ENCODE data around the gene ALK. TPM values are rescaled to one million over a fixed set of nuclear protein-coding genes. Genes with fewer than 3 reads are reported as not detected.

ALK gene
- total and polyA plus RNA-seq, 10 of the 15 experiments (the other 5 are each of a cell fraction or from before 2014, with no cell fraction given): 0.11 TPM; not detected in 9

DNA sequence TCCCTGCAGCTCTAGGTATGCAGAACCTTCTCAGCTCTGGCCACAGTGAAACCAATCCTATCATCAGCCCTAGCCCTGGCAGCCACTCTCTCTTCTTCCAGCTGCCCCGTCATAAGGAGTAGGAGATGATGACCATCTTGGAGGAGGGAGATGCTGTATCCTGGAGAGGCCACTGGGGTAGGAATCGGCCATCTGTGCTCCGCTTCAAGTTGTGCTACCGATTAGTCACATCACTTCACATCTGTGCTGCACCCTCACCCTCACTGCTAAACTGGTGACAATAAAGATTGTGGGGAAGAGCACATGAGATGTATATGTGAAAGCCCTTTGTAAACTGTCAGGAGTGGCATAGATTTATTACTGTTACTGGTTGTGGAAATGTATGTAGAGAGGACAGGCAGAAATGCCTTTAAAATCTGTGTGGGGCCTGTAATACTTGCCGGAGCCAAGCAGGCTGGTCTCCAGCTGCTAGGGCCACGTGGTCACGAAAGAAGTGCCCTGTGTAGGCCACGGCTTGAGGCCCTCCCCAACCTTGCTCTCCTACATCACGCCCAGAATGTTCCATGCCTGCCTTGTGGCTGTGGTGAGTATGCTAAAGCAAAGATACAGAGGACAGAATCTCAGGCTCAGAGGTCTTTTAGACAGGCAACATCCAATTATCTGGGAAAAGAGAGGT, 569.3 kb downstream of the ALK start:
- POLR2A ChIA-PET: no interaction called here
- CTCF ChIA-PET: interaction anchor here (1.3 kb wide), 1 partner anchor 26 kb away, joined by 3 read pairs; no protein-coding TSS in a partner anchor
- H3K36me3 ChIP-seq (ENCODE audit: control insufficient read depth in 2 of 2, insufficient read depth in 2 of 2, low read length in 1 of 2): no peaks in the 10 kb centered on the region
- DNase-seq (ENCODE audit: low read depth, low spot score): no peak
- in situ Hi-C loops (cut with MboI): no loop called here
- H3K9me3 ChIP-seq (replicated peaks; ENCODE audit: control insufficient read depth, insufficient read depth, low read length): no peaks in the 10 kb centered on the region
- RAD21 ChIA-PET (ENCODE audit: unreplicated experiment): no interaction called here
- H3K79me2 ChIP-seq (ENCODE audit: control insufficient read depth, insufficient read depth, low read length): no peaks in the 10 kb centered on the region
- WGBS (ENCODE audit: insufficient coverage, insufficient replicate concordance, low lambda C conversion rate, missing lambda C conversion rate): 24% methylated on average over 9 of the region's 9 CpGs
- no peak overlapping the region for H3K27ac ChIP-seq (ENCODE audit: control insufficient read depth, insufficient read depth)
- no peaks in the 10 kb centered on the region; a peak in 1 of 4 replicates for H3K27me3 ChIP-seq (replicated peaks in 1 of 2; ENCODE audit: control insufficient read depth in 2 of 2, insufficient read depth in 2 of 2, low read length in 1 of 2)
- SMC1A ChIA-PET (ENCODE audit: uncharacterized antibody, unreplicated experiment): no interaction called here
- no TSS peak for BruUV-seq (replicated peaks)
- H3K4me3 ChIP-seq: no peak overlapping the region
- FAIRE-seq: no peak
- H3K9ac ChIP-seq (ENCODE audit: control insufficient read depth, insufficient read depth, low read length): no peak overlapping the region
- intact Hi-C loops (cut with micrococcal nuclease; ENCODE audit: unreplicated experiment): no loop called here
- H3K4me2 ChIP-seq (ENCODE audit: control insufficient read depth, insufficient read depth): no peak overlapping the region
- no peak overlapping the region for H2AFZ ChIP-seq (ENCODE audit: control insufficient read depth, low read depth, low read length)
- H3K4me1 ChIP-seq (ENCODE audit: control insufficient read depth, insufficient read depth, low read length): no peaks in the 10 kb centered on the region
- no peak for ATAC-seq
- no peaks in the 10 kb centered on the region for H4K20me1 ChIP-seq (ENCODE audit: control insufficient read depth, insufficient read depth)
- TF ChIP-seq, protein P1, sequence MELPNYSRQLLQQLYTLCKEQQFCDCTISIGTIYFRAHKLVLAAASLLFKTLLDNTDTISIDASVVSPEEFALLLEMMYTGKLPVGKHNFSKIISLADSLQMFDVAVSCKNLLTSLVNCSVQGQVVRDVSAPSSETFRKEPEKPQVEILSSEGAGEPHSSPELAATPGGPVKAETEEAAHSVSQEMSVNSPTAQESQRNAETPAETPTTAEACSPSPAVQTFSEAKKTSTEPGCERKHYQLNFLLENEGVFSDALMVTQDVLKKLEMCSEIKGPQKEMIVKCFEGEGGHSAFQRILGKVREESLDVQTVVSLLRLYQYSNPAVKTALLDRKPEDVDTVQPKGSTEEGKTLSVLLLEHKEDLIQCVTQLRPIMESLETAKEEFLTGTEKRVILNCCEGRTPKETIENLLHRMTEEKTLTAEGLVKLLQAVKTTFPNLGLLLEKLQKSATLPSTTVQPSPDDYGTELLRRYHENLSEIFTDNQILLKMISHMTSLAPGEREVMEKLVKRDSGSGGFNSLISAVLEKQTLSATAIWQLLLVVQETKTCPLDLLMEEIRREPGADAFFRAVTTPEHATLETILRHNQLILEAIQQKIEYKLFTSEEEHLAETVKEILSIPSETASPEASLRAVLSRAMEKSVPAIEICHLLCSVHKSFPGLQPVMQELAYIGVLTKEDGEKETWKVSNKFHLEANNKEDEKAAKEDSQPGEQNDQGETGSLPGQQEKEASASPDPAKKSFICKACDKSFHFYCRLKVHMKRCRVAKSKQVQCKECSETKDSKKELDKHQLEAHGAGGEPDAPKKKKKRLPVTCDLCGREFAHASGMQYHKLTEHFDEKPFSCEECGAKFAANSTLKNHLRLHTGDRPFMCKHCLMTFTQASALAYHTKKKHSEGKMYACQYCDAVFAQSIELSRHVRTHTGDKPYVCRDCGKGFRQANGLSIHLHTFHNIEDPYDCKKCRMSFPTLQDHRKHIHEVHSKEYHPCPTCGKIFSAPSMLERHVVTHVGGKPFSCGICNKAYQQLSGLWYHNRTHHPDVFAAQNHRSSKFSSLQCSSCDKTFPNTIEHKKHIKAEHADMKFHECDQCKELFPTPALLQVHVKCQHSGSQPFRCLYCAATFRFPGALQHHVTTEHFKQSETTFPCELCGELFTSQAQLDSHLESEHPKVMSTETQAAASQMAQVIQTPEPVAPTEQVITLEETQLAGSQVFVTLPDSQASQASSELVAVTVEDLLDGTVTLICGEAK (IDR thresholded peaks at IDR 0.05; ENCODE audit: borderline replicate concordance): no peak
- TF ChIP-seq CBFB (IDR thresholded peaks at IDR 0.05; ENCODE audit: low read depth) (no peak), ASH2L (IDR thresholded peaks at IDR 0.05; ENCODE audit: borderline replicate concordance, low read depth) (no peak), CREB1 (IDR thresholded peaks at IDR 0.05; ENCODE audit: low read depth) (no peak), KDM1A (IDR thresholded peaks at IDR 0.05; ENCODE audit: borderline replicate concordance) (no peak), FOS (IDR thresholded peaks at IDR 0.05; ENCODE audit: borderline replicate concordance, extremely low read depth, insufficient read length) (no peak), TAF1 (IDR thresholded peaks at IDR 0.05; ENCODE audit: borderline replicate concordance, low read depth, low read length) (no peak), ZNF274 (IDR thresholded peaks at IDR 0.05; ENCODE audit: insufficient read depth, insufficient read length) (no peak), ZNF622 (IDR thresholded peaks at IDR 0.05) (no peak), POLR2AphosphoS5 (IDR thresholded peaks at IDR 0.05; ENCODE audit: low read length) (no peak), MEF2A (IDR thresholded peaks at IDR 0.05; ENCODE audit: insufficient read depth, low read depth, low read length) (no peak), JUNB (IDR thresholded peaks at IDR 0.05) (no peak), ZSCAN29 (IDR thresholded peaks at IDR 0.05) (no peak), JUND (IDR thresholded peaks at IDR 0.05; ENCODE audit: low read depth, low read length) (no peak), ZNF24 (IDR thresholded peaks at IDR 0.05) (no peak)
- TF ChIP-seq, protein P2, sequence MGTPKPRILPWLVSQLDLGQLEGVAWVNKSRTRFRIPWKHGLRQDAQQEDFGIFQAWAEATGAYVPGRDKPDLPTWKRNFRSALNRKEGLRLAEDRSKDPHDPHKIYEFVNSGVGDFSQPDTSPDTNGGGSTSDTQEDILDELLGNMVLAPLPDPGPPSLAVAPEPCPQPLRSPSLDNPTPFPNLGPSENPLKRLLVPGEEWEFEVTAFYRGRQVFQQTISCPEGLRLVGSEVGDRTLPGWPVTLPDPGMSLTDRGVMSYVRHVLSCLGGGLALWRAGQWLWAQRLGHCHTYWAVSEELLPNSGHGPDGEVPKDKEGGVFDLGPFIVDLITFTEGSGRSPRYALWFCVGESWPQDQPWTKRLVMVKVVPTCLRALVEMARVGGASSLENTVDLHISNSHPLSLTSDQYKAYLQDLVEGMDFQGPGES (IDR thresholded peaks at IDR 0.05): no peak
- TF ChIP-seq, protein P3, sequence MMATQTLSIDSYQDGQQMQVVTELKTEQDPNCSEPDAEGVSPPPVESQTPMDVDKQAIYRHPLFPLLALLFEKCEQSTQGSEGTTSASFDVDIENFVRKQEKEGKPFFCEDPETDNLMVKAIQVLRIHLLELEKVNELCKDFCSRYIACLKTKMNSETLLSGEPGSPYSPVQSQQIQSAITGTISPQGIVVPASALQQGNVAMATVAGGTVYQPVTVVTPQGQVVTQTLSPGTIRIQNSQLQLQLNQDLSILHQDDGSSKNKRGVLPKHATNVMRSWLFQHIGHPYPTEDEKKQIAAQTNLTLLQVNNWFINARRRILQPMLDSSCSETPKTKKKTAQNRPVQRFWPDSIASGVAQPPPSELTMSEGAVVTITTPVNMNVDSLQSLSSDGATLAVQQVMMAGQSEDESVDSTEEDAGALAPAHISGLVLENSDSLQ (IDR thresholded peaks at IDR 0.05): no peak
- TF ChIP-seq, protein P4, sequence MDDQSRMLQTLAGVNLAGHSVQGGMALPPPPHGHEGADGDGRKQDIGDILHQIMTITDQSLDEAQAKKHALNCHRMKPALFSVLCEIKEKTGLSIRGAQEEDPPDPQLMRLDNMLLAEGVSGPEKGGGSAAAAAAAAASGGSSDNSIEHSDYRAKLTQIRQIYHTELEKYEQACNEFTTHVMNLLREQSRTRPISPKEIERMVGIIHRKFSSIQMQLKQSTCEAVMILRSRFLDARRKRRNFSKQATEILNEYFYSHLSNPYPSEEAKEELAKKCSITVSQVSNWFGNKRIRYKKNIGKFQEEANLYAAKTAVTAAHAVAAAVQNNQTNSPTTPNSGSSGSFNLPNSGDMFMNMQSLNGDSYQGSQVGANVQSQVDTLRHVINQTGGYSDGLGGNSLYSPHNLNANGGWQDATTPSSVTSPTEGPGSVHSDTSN (IDR thresholded peaks at IDR 0.05; ENCODE audit: insufficient replicate concordance, low read depth, low read length): no peak

Data from GM12878 (cell line).